Activated CD4-positive, alpha-beta T cell treated with anti-CD3 and anti-CD28 coated beads for 4 hours (primary cell): ENCODE results near the gene TSSC4.

ENCODE experiments used
- DNase-seq, 2 donors: peaks; one replicate each; pipeline ENCODE4 v3.0.0-alpha.2; 2020

Gene TSSC4

DNA sequence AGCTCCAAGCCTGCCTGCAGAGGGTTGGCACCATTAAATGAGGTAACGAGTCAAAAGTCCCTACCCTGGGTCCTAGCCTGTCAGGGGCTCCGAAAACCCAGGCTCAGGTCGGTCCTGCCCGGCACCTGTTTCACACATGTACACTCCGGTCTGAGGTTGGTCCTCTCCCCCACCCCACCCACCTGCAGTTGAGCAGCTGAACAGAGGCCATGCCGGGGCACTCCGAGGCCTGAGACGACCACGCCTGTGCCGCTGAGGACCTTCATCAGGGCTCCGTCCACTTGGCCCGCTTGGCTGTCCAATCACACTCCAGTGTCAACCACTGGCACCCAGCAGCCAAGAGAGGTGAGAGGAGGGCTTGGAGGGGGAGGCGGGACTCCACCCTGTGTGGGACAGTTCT lies 1.6 kb downstream of the TSSC4 start:
- DNase-seq: no peak

DNA sequence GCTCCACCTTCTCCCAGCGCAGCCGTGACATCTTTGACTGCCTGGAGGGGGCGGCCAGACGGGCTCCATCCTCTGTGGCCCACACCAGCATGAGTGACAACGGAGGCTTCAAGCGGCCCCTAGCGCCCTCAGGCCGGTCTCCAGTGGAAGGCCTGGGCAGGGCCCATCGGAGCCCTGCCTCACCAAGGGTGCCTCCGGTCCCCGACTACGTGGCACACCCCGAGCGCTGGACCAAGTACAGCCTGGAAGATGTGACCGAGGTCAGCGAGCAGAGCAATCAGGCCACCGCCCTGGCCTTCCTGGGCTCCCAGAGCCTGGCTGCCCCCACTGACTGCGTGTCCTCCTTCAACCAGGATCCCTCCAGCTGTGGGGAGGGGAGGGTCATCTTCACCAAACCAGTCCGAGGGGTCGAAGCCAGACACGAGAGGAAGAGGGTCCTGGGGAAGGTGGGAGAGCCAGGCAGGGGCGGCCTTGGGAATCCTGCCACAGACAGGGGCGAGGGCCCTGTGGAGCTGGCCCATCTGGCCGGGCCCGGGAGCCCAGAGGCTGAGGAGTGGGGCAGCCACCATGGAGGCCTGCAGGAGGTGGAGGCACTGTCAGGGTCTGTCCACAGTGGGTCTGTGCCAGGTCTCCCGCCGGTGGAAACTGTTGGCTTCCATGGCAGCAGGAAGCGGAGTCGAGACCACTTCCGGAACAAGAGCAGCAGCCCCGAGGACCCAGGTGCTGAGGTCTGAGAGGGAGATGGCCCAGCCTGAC lies 2.5 kb downstream of the TSSC4 start:
- no peak for DNase-seq

DNA sequence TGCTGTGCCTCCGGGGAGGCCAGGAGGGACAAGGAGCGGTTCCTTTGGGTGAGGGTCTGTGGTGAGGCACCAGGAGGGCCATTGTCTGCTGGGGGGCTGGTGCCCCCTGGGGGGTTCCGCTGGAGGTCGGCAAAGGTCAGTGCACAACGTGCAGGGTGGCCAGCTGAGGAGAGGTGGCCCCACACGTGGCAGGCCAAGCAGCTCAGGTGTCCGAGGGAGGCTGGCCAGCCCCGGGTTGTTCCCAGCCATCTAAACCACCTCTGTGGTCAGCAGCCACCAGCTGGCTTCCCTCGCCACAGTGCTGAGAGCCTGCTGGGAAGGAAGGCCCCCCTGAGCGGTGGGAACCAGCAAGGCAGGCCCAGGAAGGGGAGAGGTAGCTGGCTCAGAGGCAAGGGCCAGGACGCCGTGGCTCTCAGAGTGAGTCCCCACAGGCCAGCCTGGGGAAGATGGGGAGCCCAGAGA lies 4.2 kb downstream of the TSSC4 start:
- DNase-seq: no peak

DNA sequence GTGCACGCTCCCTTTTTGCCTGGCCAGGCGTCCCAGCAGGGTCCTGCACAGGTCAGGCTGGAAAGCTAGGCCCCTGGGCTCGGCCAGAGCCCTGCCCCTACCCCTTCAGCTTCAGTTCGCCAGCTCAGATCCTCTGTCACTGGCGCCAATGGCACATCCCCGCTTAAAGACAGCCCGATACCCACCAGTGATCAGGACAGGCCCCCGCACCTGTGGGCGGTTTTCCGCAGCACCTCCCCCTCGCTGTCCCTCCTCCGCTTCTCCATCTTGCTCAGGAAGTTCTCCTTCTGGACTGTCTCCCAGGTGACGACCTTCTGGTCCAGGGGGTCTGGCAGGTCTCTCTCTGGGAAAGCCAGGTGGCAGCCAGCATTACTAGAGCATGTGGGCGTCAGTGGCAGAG lies 5.9 kb downstream of the TSSC4 start:
- DNase-seq: no peak

DNA sequence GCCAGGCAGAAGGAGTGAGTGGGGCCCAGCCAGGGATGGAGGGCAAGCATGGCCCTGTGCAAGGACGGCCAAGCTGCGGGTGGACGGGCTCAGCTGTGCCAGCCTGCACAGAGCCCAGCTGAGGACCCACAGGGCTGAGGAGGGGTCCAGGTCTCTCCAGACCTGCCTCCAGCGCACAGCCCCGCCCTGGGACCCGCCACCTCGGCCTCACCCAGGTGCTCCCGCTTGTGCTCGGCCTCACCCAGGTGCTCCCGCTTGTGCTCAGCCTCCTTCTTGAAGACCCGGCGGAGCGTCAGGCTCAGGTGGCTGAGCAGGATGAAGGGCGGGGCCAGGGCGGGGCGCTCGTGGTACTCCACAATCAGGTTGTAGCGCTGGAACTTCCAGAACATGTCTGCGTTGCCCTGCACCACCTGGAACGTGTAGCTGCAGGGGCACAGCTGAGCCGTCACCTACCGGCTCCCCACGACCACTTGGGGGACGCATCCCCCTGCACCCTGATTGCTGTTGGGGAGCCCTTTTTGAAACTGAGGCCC lies 6.4 kb downstream of the TSSC4 start:
- no peak for DNase-seq

DNA sequence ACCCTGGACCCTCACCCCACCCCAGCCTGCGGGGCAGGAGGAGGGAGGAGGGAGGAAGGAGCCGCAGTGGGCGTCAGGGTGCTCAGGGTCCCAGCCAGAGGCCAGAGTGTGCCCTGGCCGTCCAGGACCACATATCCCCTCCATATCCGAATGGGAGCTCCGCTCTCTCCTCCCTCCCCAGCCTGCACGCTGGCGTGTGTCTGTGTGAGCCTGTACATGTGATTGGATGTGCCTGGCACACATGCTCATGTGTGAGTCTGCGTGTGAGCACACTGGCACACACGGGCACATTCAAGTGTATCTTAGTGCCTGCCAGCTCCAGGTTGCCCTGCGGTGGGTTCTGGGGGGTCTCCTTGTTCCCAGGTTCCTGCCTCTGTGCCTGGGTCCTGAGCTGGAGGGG lies 8.1 kb downstream of the TSSC4 start:
- no peak for DNase-seq

DNA sequence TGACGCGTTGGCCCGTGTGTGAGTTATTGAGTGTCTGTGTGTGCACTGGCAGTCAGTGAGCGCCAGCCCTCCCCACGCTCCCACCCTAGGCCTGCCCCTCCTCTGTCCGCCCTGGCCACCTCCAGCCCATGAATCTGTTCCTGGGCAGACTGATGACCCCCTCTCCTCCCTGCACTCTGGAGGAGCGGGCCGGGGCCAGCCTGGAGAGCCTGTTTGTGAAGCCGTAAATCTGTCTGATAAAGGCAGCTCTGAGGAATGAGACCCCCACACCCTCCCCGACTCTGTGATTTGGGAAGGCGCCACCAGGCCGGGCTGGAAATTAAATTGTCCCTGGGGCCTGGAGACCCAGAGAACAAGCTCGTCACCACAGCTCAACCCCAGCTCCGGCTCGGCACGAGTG lies 8.6 kb downstream of the TSSC4 start:
- no peak for DNase-seq

DNA sequence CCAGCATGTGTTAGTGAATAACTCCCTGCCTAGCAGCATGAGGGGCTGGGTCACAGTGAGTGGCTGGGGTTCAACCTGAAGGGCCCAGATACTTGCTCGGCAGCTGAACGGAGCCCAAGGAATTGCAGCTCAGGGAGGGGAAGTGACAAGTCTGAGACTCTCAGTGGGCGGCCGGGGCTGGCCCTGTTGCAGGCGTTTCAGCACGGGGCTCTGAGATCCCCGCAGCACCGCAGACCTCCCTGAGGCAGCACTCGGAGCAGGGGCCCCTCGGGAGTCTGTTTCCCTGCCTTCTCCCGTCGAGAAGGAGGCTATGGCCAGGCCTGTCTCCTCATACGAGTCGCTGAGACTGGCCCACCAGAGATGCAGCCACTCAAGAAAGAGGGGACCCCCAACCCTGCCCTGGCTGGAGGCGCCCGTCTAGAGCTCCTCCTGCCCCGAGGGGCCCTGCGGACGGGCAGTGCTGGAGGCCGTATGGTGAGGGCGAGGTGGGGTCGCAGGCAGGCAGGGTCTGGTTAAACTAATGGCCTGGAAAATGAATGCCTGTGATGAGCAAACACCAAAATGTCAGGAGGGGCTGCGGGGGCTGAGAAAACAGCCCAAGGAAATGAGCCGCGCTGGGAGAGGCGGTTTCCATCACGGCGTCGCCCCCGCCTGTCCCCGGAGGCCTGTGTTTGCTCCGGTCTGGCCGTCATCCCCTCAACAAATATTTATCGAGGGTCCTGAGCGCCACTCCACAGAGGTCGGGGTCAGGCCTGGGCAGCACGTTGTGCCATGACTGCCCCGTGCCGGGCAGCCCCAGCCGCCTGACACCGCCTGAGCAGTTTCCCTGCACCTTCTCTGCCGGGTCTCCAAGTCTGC lies 9.3 kb downstream of the TSSC4 start:
- no peak for DNase-seq

DNA sequence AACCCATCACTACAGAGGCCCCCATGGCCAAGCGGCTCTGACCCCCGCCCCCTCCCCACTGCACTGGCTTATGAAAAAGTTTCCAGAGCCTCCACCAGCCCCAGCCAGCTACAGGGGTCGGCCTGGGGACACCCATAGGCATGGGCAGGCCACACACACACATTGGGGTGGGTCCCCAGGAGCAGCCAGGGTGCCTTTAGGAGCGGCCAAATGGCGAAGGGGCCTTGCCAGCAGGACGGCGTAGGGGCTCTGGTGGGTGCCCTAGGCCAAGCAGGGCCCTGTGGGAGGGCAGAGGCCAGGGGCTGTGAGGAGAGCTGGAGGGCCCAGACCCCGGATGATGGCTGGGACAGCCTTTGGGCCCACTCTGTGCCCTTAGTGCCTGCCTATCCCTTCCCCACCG lies 10.1 kb downstream of the TSSC4 start:
- DNase-seq: no peak

DNA sequence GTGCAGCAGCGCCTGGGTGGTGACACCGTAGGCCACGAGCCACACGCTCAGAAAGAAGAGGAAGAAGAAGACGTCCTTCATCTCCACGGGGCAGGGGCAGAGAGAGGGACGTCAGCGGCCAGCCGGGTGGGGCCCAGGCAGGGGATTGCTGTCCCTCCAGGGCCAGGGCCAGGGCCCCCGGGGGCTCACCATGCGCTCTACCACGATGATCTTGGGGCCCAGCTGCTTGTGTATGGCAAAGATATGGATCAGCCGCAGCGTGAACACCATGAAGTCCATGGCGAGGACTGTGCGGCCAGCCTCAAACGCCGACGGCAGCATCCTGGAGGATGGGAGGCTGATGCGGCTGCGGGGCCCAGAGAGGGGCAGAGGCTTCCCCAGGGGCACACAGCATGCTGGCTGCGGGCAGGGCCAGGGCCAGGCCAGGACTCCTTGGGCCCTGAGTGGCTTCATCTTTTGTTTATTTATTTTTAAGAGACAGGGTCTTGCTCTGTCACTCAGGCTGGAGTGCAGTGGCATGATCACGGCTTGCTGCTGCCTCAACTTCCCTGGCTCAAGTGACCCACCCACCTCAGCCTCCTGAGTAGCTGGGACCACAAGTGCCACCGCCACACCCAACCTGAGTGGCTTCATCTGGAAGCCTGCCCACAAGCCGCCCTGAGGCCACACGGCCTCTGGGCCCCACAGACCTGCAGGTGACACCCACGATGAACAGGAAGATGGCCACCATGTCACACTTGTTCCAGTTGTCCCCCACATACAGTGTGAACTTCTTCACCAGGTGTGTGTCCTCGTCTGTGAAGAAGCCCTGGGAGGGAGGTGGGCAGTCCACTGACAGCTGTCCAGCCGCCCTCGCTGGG lies 11.1 kb downstream of the TSSC4 start:
- no peak for DNase-seq

DNA sequence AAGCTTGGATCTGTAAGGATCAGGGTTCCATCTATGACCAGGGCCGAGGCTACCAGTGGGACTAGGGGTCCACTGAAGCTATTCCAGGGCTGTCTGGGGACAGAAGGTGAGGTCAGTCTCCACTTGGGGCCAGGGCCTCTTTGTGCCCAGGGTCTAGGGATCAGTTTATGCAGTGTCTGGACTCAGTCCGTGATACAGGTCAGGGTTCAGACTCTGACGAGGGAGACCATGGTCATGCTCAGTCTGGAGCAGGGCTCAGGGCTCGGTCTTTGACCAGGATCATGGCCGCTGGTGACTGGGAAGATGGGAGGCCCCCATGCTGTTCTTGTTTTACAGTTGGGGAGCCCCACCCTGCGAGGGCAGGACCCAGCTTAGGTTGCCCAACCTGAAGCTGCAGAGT lies 11.8 kb downstream of the TSSC4 start:
- no peak for DNase-seq

DNA sequence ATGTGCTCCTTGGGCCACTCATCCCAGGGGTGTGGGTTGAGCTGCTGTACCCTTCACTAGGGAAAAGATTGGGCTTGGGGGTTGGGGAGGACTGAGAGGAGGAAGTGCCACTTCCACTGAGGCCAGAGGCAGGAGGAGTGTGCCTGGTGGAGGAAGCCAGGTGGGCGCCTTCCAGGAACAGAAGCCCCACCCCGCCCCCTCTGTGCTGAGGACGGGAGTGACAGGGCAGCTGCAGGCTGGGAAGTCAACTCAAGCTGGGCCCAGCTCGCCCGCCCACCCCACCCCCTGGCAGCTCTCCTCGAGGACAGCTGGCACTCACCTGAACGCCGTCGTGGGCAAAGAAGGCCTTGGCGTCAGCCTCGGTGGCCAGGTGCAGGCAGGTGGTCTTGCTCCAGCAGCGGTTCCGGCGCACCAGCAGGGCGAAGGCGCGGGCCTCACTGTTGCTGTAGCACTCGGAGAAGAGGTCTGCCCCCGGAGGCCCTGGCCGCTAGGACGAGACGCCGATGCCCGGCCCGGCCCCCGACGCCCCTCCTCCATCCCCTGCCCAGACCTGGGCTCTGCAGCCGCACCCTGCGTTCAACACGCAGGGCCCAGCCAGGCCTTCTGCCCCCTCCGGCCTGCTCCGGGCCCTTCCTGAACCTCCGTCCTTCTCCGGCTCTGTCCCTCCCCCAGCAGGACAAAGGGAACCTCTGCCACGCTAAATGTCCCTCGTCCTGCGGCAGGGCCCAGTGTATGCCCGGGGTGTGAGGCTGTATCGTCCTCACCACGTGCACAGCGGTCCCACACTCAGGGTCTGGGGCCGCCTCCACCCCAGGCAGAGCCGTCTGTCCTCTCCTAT lies 13.4 kb downstream of the TSSC4 start:
- no peak for DNase-seq

DNA sequence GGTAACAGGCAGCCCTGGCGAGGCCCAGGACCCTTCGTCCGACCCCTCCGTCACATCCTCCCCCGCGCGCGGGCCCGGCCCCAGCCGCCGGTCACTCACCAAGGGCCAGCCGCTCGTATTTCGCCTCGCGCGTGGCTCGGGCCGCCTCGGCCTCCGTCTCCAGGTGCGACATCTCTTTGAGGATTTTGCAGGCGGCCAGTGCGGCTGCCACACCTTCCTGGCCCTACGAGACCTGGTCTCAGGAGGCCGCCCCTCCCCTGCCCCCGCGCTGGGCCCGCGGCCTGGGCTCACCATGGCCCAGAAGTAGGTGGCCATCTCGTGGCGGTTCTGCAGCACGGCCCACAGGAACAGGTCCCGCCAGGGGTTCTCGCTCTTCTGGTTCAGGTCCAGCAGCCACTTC lies 14.1 kb downstream of the TSSC4 start:
- DNase-seq: no peak

DNA sequence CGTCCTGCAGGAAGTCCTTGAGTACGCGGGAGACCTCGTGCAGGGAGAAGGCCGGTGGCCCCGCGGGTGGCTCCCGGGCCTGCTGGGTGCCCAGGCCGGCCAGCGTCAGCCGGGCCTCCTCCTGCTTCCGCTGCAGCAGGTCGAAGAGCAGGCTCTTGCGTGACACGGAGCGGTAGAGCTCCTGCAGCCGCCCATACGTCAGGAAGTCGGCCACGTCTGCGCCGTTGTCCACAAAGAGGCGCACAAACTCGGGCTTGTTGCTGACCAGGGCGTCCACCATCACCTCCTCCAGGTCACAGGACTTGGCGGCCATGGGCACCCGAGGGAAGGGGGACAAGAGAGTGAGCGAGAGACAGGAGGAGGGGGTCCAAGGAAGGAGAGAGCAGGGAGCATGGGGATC lies 14.6 kb downstream of the TSSC4 start:
- no peak for DNase-seq

DNA sequence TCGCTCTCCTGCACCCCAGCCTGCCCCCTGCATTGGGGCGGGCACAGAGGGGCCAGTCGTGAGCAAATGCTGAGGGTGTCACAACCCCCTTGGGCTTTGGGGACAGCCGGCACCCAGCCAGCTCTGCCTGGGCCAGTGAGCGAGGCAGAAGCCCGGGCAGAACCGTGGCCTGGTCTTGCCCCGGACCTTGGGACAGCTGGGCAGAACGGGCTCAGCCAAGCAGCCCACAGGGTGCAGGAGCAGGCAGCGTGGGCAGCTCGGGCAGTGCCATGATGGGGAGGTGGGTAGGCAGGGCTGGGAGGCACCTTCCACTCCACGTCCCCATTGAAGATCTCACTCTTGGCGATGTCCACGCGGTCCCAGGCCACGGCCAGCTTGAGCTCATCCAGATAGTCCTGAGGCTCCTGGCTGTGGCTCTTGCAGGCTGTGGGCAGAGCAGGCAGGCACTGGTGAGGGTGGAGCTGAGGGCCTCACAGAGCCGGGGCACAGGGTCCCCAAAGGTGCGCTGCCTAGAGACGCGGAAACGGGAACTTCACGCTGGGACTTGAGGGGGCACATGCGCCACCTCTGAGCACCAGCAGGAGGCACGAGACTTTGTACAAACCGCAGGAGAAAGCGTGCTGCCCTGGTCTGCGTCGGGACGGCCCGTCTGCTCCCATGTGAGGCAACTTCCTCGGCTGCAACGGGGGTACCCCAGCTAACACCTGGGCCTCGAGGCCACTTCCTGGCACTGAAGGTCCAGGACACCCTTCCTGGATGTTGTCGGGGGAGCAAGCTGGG lies 15.2 kb downstream of the TSSC4 start:
- no peak for DNase-seq

DNA sequence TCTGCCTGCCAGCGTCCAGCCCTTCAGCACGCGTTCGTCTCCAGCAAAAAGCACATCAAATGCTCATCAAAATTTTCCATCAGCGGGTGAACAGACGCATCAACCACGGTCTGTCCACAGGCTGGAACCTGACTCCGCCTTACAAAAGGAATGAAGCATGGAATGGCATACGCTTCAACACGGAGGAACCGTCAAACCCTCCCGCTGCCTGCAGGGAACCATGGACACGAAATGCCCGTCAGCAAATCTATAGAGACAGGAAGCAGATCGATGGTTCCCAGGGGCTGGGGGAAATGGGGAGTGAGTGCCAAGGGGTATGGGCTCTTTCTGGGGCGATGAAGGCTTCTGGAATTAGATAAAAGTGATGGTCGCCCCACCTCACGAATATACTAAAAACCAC lies 16.2 kb downstream of the TSSC4 start:
- DNase-seq: no peak

DNA sequence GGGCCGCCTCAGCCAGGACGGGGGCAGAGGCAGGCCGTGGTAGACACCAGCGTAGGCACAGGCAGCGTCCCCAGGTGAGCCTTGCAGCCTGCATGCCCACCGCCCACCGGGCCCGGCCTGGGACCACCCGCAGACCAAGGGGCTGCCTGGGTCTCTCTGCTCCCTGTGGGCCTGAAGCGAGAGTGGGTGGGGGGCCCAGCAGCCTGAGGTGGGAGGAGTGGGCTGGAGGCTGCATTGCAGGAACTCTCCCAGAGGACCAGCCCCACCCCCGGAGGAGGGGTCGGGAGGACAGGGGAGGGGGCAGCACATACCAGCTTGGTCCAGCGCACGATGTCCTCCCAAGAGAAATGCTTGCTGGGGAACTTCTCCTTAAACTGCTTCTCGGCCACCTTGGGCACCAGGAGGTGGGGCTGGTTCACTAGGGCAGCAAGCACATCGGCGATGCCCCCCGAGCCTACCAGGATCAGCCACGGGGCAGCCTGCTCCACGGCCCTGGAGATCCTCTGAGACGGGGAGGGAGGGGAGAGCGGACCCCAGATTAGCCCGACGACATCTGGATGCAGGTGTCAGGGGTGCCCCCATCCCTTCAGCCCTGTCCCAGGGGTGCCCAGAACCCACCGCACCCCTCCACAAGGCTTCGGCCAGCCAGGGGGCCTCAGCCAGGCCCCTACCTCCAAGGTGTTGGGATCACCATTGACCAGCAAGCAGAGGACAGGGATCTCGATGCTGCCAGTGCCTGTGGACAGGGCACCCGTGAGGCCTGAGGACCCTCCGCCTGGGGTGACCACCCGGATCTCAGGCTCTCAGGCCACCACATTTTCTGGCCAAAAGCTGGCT lies 17.5 kb downstream of the TSSC4 start:
- no peak for DNase-seq

DNA sequence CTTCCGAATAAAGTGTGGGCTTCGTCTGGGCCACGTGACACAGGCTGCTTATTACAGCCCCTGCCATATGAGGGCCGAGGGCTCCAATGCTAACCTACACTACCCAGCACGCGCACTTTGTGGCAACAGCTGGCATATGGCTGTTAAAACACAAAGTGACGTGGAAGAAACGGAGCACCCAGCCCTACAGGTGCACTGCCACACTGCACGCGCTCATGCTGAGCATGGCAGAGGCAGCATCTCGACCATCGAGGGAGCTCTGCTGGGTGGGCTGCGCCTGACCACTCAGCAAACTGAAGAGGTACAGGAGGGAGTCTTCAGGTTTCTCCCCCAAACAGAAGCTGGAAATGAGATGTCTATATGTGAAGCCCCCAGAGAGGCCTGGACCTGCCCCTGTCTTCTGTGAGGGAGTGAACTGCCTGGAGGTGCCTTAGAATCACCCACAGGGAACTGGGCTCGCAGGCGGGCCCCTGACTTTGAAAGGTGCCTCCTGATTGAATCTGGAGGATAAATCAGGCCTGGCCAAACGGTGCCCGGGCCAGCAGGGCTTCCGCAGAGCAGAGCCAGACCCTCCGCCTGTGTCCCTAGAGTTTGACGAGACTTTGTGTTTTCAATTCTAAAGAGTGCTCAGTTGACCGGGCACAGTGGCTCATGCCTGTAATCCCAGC lies 18.3 kb downstream of the TSSC4 start:
- no peak for DNase-seq

DNA sequence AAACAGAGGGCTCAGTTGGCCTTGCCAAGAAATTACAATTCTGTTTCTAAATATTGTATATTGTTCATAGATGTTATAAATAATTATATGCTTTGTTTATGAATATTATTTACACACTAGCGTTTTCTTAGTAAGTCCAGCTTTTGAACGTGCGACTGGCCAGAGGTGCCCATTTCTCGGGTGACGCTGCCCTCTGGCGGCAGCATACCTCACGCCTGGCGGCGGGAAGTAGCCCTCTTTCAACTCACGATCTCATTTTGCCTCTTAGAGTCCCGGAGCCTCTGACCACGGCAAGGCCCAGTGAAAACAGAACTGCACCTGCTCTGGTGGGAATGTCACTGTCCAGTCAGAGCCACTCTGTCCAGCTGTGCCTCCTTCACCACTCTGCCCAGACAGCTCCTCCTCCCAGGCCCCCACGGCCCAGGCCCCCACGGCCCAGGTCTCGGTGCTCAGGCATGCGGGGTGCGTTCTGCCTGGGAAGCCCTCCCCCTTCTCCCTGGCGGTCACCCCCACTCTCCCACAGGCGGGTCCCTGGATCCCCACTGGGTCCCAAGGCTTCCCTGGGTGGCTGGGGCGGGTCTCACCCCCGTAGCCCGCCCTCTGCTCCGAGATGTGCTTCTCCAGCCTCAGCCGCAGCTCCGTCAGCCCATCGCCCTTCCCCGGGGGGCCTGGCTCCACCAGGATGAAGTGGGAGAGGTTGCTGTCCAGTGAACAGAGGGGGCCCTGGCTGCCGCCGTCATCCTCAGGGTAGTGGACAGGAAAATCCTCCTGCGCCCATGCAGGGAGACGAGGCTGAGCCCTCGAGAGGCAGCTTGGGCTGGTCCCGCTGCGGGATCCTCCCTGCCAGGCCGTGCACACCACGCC lies 19.3 kb downstream of the TSSC4 start:
- peak; percentile 46 to 57 for DNase-seq
